GM13977 (cell line): ENCODE measurements around the gene SMG5.

Experiments
- DNase-seq: peaks from one replicate; pipeline ENCODE4 v3.0.0; 2012; ENCODE audit warnings: low spot score
- in situ Hi-C: fragments of 300-500 bp; cut with MboI; formaldehyde crosslinking; loops from one replicate; pipeline ENCODE4 v1.12.0; 2022; ENCODE audit warnings: low sequenced_read_pairs, low pct_unique_long_range_greater_than_20kb, mixed read lengths, inconsistent platforms; ENCODE audit not compliant: unreplicated experiment
- TF ChIP-seq, protein P1 (sequence below): IDR thresholded peaks from 2 replicates; pipeline ENCODE4 v1.5.1; 2012; ENCODE audit warnings: mild to moderate bottlenecking, control low read depth; ENCODE audit not compliant: insufficient read depth; ENCODE audit errors: extremely low read depth, missing control alignments

SMG5 gene

DNA sequence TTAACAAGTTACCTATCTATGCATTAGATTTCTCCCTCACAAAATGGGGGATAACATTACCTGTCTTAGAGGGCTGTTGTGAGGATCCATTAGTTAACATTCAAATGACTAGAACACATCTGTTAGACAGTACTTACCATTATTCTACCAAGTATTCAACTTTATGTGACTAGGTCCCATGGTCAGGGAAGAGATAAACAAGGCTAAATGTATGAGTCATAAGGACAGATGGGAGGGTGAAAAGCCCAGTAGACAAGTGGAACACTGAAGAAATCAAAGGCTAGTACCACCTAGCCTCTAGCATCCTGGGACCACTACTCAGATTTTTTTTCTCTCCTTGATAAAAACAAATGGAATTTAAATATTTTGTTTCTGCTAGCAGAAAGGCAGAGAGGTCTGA, 25.5 kb upstream of the SMG5 start:
- TF ChIP-seq, protein P1, sequence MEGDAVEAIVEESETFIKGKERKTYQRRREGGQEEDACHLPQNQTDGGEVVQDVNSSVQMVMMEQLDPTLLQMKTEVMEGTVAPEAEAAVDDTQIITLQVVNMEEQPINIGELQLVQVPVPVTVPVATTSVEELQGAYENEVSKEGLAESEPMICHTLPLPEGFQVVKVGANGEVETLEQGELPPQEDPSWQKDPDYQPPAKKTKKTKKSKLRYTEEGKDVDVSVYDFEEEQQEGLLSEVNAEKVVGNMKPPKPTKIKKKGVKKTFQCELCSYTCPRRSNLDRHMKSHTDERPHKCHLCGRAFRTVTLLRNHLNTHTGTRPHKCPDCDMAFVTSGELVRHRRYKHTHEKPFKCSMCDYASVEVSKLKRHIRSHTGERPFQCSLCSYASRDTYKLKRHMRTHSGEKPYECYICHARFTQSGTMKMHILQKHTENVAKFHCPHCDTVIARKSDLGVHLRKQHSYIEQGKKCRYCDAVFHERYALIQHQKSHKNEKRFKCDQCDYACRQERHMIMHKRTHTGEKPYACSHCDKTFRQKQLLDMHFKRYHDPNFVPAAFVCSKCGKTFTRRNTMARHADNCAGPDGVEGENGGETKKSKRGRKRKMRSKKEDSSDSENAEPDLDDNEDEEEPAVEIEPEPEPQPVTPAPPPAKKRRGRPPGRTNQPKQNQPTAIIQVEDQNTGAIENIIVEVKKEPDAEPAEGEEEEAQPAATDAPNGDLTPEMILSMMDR: no peak
- in situ Hi-C loops: no loop called here
- DNase-seq: no peak

DNA sequence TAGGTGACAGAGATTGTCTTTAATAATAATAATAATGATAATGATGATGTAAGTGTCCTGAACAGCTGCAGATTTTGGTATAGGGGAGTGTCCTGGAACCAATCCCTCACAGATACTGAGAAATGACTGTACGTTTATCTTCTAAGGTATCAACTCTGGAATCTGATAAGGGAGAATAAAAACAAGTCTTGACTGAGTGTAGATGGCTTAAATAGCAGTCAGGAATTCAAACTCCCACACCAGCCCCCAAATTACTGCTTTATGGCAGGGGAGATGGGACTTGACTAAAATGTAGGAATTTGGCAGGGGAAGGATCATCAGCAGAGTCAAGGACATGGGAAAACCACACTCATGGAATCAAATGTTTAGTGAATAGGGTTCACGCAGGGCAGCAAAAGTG, 22.6 kb upstream of the SMG5 start:
- TF ChIP-seq, protein P1: no peak
- no peak for DNase-seq
- in situ Hi-C loops: no loop called here

DNA sequence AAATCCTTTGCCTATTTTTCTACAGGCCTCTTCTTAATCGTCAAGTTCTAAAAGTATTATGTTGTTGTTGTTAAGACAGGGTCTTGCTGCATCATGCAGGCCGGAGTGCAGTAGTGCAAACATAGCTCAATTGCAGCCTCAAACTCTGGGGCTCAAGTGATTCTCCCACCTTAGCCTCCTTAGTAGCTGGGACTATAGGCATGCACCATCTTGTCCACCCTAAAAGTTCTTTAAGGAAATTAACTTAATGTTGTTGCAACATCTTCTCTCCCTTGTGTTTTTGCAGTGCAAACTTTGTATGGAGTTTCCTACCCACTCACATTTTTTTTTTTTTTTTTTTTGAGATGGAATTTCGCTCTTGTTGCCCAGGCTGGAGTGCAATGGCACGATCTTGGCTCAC, 20.6 kb upstream of the SMG5 start:
- TF ChIP-seq, protein P1: no peak
- in situ Hi-C loops: no loop called here
- DNase-seq: no peak

DNA sequence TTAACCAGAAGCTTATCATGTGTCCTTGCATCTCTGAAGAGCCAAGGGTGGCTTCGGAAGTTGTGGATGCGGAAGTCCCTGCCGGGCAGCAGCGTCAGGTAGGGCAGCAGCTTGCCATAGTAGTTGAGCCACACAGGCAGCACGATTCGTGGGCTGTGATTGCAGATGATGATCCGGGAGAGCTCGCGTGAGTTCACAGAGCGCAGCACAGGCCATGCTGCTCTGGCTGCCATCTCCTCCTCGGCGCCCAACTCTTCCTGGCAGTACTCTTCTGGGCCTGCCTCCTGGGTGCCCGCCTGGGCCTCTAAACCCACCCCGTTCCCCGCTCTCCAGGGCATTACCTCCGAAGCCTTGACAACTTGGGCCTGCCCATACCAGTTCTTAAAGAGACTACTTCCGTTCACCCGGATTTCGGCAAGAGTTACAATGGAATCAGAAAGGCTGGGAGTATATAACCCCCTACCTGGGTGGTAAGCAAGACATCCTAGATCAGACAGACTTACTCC, 16.3 kb upstream of the SMG5 start, which contains the start of gene VHLL:
TSS of gene VHLL (minus strand) at position 456 of the 506 bp plus-strand sequence. CDS start at position 338, 118 bp downstream.
- in situ Hi-C loops: no loop called here
- DNase-seq: no peak
- TF ChIP-seq, protein P1: no peak

DNA sequence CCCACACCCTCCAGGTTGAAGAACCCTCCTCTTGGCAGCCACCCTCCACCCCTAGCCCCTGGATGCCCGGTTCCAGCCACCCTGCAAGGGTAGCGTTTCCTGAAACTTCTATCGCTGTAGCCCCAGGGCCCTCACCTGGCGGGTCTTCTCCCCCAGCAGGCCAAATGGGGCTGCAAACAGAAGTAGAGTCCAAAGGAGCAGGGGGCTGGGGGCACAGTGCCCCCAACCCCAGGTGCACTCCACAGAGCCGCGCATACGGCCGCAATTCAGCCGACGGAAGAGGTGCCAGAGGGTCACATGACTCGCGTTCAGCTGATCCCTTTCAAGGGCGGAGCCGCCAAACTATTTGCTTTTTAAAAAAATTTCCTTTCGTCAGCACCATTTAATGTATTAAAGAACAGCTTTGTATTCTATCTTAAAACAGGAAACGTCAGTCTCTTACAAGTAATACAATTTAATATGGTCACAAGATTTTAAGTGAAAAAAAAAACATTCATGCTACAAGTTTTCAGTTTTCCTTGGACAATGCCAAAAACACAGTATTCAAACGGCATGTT, 12.8 kb upstream of the SMG5 start, which contains the start of gene GLMP:
TSS of gene GLMP (minus strand) at position 289 of the 557 bp plus-strand sequence. CDS start at position 255, 34 bp downstream.
- in situ Hi-C loops: no loop called here
- peak; percentile 84 for DNase-seq
- TF ChIP-seq, protein P1: no peak

DNA sequence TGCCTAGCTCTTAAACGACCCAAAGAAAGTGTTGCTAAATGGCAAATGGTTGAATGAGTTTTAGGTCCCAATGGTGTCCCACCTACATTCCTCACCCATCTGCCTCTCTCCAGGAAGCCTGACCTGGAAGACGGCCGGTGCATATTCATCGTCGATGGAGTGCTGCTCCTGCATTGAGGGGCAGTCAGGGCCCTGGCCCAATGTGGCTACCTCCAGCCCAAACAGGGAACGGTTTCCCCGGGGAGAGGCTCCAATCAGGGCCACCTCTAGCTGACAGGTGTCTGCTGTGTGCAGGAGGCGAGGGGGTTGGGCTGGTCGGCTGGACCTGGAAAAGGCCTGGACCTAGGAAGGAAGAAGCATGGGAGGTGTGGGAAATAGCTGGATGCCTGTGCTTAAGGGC, 11.3 kb upstream of the SMG5 start:
- in situ Hi-C loops: no loop called here
- TF ChIP-seq, protein P1: no peak
- no peak for DNase-seq
